ENCODE results near the gene LAMB1.

Gene LAMB1

DNA sequence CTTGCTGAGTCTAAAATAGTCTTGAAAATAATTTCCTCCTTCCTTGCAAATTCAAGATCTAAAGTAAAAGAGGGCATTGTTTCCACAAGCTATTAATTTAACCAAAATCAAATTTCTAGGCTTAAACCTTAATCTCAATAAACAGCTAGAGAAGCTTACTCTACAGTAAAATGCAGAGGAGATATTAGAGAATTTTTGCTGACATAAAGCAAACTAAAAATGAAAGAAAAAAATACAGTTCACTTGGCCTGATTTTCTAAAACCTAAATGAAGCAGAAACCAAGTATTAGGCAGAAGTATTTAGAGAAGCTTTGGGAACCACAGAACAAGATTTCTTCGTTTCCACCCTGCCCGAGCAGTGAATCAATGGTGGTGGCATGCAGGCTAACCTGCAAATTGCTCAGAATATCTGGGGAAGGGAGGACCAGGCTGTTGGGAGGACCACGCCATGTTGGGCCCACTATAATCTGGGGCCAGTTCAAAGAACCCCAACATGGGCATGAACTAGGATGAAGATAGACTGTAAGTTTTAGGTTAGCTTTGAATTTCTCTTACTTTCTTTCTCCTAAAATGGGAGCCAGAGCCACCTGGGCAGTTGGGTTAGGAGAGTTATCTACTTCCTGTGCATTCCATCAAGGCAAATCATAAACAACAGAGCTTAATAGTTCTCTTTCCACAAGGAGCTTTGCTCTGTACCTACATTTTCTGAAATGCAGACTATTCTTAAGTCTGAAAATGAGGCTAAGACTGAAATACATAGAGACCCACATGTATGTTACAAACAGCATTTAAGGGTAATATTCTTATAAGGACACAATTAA is 4.1 kb downstream of the LAMB1 start:
- no peak for DNase-seq (ENCODE audit: low read depth)

- DNase-seq (ENCODE audit: low read depth) = no peak
Observed at GRCh38 chr7:107998150-107998549, 4.8 kb downstream of the LAMB1 start.

GRCh38 chr7:107996072-107996882 is 6.7 kb downstream of the LAMB1 start:
- no peak for DNase-seq (ENCODE audit: low read depth)

- DNase-seq (ENCODE audit: low read depth) = no peak
Observed at GRCh38 chr7:107995184-107996071, 7.5 kb downstream of the LAMB1 start.

DNA sequence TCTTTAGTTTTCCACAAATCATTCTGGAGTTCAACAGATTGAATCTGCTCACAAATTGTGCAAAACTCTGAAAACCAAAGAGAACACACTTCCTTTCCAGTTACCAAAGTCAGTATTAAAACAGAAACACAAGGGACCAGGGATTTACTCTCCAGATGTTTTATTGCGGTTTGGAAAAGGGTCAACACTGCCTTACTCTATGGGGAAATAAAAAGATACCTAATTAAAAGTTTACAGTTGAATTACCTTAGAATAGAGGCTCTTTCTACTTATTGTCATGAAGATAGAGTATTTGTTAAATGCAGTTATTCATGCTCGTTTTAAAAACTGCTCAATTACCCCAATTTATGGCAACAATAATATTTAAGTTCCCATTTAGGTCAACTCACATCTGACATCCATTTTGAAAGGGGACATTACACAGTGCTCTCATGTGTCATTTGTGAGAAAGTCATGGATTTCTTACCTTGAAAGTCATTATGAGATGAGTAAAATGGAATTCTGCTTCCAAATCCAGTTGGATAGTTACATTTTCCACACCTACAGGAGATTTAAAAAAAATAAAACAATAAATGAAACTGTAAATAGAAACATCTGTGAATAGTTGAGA is 8.4 kb downstream of the LAMB1 start:
- no peak for DNase-seq (ENCODE audit: low read depth)

- no peak for DNase-seq (ENCODE audit: low read depth)
Observed at GRCh38 chr7:107993891-107994291, 9.1 kb downstream of the LAMB1 start.

GRCh38 chr7:107989618-107990373 is 13.2 kb downstream of the LAMB1 start:
- DNase-seq (ENCODE audit: low read depth) = no peak

DNA sequence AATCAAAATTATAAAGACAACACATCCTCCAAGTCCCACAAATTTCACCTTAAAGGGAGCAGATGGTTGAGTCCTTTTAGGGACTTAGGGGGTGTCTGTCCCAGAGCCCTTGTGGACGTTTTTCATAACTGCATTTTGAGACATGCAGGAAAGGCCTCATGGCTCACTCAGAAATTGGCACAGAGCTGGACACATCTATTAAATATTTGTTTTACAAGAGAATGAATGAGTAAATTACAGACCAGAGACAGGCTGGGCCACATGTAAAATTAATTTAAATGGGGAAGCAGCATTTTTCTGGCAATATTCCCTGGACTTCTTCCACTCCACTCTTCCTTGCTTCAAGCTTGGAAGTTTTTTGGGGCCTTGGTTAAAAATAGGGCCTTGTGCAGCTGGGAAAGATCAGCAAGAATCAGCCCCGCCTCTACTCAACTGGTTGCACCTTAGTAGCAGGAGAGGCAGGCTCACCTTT is 20.0 kb downstream of the LAMB1 start:
- no peak for DNase-seq (ENCODE audit: low read depth)

GRCh38 chr7:107982042-107982840 is 20.7 kb downstream of the LAMB1 start:
- no peak for DNase-seq (ENCODE audit: low read depth)

- DNase-seq (ENCODE audit: low read depth) = no peak
Observed at GRCh38 chr7:107981466-107981865, 21.5 kb downstream of the LAMB1 start.

- no peak for DNase-seq (ENCODE audit: low read depth)
Observed at GRCh38 chr7:107980671-107981190, 22.2 kb downstream of the LAMB1 start.

- no peak for DNase-seq (ENCODE audit: low read depth)
Observed at GRCh38 chr7:107980171-107980570, 22.8 kb downstream of the LAMB1 start.

DNA sequence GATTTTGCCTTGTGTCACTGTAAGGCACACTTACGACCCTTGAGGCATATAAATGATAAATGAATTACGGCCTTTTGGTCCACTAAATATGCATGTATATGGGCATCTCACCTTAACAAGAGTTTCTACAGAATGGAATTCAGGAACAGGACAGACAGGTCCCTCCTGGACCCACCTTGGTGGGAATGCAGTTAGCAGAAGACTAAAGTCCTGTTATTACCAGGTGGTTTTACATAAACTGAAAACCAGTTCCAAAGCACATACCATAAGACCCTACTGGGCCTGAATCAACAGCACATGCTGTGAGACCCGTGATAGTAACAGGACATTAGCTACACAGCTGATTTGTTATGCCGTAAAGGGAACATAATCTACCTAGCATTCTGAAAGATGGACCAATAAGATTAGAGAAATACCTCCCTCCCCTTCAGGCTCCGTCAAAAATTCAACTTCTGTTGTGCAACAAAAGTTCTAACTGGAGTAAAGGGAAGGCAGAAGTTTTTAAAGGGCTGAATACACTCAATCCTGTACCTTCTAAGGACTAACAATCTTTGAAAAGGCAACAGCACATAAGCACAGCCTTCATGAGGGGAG is 24.0 kb downstream of the LAMB1 start:
- DNase-seq (ENCODE audit: low read depth) = no peak

GRCh38 chr7:107977048-107977447 is 25.9 kb downstream of the LAMB1 start:
- no peak for DNase-seq (ENCODE audit: low read depth)

DNA sequence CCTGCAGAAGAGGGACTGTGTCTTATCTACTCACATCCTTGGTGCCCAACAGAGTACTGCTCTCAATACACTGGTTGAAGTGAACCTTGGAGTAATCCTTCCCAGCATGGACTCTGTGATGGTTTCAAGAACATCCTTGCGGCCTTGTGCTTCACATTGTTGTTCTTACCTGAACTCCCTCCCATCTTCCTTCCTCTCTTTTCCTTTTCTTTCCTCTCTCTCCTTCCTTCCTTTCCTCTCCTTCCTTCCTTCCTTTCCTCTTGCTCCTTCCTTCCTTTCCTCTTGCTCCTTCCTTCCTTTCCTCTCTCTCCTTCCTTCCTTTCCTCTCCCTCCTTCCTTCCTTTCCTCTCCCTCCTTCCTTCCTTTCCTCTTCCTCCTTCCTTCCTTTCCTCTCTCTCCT is 26.3 kb downstream of the LAMB1 start:
- no peak for DNase-seq (ENCODE audit: low read depth)

GRCh38 chr7:107975394-107976013 is 27.5 kb downstream of the LAMB1 start:
- no peak for DNase-seq (ENCODE audit: low read depth)

GRCh38 chr7:107973861-107974260 is 29.1 kb downstream of the LAMB1 start:
- no peak for DNase-seq (ENCODE audit: low read depth)

GRCh38 chr7:107972941-107973376 is 30.0 kb downstream of the LAMB1 start:
- DNase-seq (ENCODE audit: low read depth) = no peak

- no peak for DNase-seq (ENCODE audit: low read depth)
Observed at GRCh38 chr7:107972075-107972482, 30.9 kb downstream of the LAMB1 start.
